Measurements from ENCODE around the gene IBSP.

IBSP gene

DNA sequence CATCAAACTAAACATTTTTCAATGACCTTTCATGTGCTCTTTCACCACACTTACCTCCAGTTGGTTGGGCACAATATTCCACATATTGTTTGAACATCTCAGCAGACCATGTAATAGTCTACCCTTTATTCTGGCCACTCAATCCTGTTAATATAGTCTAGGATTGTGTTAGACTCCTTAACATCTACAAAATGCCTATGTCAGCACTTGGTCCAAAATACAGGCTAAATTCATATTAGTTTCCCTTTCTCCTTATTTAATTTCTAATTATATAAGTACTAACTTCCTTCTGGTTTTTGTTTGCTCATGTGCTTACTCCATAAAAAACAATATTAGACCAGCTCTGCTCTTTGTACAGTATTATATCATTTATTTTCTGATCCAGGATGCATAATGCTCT, 54.5 kb downstream of the IBSP start:
- TF ChIP-seq, protein P1, sequence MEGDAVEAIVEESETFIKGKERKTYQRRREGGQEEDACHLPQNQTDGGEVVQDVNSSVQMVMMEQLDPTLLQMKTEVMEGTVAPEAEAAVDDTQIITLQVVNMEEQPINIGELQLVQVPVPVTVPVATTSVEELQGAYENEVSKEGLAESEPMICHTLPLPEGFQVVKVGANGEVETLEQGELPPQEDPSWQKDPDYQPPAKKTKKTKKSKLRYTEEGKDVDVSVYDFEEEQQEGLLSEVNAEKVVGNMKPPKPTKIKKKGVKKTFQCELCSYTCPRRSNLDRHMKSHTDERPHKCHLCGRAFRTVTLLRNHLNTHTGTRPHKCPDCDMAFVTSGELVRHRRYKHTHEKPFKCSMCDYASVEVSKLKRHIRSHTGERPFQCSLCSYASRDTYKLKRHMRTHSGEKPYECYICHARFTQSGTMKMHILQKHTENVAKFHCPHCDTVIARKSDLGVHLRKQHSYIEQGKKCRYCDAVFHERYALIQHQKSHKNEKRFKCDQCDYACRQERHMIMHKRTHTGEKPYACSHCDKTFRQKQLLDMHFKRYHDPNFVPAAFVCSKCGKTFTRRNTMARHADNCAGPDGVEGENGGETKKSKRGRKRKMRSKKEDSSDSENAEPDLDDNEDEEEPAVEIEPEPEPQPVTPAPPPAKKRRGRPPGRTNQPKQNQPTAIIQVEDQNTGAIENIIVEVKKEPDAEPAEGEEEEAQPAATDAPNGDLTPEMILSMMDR (IDR thresholded peaks at IDR 0.05; ENCODE audit: low read length, missing control alignments) = no peak
- H3K4me3 ChIP-seq (replicated peaks; ENCODE audit: low read depth, low read length) = no peak overlapping the region
- DNase-seq (ENCODE audit: low read depth) = no peak

DNA sequence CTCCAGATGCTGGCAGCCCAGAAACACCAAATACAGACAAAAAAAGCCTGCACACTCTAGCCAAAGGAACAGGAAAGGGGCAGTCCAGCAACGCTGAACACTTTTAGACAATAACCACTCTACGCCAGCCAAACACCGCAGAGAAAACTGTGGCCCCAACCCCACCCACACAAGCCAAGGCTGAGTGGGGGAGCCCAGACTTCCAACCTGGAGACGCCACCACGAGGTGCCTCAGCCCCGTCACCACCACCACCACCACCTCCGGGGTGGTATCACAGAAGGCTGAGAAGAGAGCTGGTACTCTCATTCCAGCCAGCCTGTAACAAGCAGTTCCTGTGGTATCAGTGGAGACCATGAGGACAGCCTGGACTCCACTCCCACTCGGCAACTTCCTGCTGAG, 56.2 kb downstream of the IBSP start:
- TF ChIP-seq, protein P1 (IDR thresholded peaks at IDR 0.05; ENCODE audit: low read length, missing control alignments) = no peak
- H3K4me3 ChIP-seq (replicated peaks; ENCODE audit: low read depth, low read length) = no peak overlapping the region
- no peak for DNase-seq (ENCODE audit: low read depth)

DNA sequence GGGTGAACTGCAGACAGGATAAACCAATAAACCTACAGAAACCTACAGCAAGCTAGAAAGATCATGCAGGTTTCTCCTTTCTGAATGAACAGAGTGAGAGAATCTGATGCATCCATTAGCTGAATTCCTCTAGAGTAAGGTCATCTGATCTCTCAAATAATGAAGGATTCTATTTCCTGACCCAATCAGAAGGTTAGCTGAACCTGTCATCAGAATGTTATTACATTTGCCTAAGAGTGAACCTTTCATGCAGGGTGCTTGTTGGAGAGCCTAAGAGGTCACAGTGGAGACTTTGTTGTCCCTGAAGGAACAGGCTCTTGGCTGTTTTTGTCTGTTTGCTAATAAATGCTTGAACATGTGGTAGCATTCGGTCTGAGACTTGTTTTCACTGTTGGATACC, 57.5 kb downstream of the IBSP start:
- no peak for DNase-seq (ENCODE audit: low read depth)
- no peak overlapping the region for H3K4me3 ChIP-seq (replicated peaks; ENCODE audit: low read depth, low read length)
- TF ChIP-seq, protein P1 (IDR thresholded peaks at IDR 0.05; ENCODE audit: low read length, missing control alignments) = no peak

DNA sequence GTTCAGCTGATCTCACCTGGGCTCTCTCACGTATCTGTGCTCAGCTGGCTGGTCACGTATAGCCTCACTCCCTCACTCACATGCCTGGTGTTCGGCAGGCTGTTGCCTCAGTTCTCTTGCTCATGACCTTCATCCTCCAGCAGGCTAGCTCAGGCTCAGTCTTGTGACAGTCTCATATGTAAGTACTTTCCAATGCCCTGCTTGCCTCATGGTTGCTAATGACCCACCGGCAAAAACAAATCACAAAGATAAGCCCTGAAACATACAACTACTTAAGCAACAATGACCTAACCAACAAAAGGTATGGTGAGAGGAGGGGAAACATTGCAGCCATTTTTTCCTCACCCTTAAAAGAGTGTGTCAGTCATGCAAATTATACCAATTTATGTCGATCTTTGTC, 58.4 kb downstream of the IBSP start:
- TF ChIP-seq, protein P1 (IDR thresholded peaks at IDR 0.05; ENCODE audit: low read length, missing control alignments) = no peak
- no peak overlapping the region for H3K4me3 ChIP-seq (replicated peaks; ENCODE audit: low read depth, low read length)
- no peak for DNase-seq (ENCODE audit: low read depth)
